NCI-H446 treated with DMSO at 0.1 percent for 48 hours (cell line): ENCODE measurements around the gene ST13.
"Not testable (repeated sequence)": the region's sequence is repeated elsewhere in the genome, so short reads cannot be mapped to it uniquely, and the experiment has no call there.

ENCODE experiments used
- DNase-seq: peaks from one replicate; lab custom pipeline; 2025; lab: John Stamatoyannopoulos, UW

ST13 gene

DNA sequence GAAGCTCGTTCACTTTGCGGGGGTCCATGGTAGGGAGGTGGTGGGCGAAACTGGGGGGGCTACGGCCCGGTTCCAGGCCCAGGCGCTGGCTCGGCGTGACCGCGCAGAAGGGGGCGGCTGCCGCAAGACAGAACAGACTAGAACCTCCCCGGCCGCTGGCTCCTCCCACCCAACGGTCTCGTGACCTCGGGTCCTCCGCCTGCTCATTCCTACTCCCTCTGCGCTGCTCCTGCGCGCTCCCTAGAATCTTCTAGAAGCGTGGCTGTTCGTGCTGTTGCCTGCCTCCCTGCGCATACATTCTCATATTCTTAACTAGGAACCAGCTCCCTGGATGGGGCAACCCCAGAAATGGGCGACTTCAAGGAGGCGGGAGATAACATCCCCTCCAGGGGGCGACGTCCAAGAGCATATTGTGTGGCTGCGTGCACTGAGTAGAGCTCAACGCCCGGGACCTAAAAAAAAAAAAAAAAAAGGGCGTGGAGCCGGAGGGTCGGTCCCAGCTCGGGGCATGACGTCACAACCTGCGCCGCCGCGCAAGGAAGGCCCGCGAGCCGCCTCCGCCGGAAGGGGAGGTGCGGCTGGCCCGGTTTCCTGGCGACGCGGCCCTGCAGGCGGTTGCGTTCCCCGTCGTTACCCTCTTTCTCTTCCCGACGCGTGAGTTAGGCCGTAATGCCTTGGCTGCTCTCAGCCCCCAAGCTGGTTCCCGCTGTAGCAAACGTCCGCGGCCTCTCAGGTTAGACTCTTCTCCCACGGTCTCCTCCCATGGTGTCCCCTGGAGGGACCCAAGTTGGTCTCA is at the start of gene ST13, which contains the start of gene XPNPEP3:
Gene ST13, minus strand, starts transcription at position 127 of the 796 bp plus-strand sequence. Its CDS starts 99 bp downstream, at position 28.
Gene XPNPEP3, plus strand, starts transcription at position 636 of the 796 bp plus-strand sequence. Its CDS starts 34 bp downstream, at position 670.
- peak; percentile 92 for DNase-seq

DNA sequence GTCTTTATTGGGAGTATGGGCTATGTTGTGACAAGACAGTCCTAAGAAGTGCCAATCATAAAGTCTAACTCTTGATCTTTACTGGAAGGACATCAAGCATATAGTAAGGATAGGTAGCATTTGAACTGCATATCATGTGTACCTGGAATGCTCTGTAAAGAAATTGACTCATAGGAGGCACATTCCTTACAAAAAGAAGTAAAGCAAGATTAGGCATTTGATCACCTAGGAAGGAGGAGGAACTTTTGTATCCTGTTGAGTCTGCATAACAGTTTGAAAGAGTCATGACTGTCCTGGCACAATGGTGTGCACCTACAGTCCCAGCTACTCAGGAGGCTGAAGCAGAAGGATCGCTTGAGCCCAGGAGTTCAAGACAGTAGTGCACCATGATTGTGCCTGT is 47.7 kb upstream of the ST13 start:
- DNase-seq, result no peak

DNA sequence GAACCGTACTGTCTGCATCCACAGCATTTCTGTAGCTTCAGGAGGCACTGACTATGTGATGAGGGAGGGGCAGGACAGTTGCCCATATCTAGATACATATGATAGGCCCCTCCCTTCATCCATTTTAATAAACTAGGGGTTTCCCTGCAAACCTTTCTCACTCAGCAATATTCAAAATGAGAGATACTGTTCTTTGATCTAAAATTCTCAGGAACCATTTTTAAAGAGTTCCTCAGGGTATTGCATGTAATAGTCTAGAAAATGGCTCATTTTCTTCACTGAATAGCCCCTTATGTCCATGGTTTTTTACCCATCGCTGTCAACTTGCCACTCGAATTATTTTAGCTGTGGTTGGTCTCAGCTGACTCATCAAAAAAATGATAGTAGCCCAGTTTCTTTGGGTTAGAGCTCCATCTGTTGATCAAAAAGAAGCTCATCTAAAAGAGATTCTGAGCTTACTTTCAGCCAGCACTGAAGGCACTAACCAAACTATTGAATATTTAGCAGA is 42.5 kb upstream of the ST13 start:
- DNase-seq, result peak; percentile 50

DNA sequence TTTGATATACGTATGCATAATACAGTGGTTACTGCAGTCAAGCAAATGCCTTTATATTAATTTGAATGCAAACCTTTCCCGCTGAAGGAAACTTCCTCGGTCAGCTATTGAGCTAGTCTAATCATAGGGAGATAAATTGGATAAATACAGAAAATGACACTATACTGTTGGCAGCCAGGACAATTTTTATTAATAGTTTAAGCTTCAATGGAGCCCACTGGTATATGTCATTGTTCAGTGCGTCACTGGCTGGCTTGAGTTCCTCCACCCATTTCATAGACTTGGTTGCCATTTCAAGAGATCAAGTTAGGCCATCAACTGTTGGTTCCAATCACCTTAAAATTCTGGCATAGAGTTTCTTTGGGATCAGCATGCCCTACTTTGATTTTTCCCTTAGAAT is 38.0 kb upstream of the ST13 start:
- no peak for DNase-seq

DNA sequence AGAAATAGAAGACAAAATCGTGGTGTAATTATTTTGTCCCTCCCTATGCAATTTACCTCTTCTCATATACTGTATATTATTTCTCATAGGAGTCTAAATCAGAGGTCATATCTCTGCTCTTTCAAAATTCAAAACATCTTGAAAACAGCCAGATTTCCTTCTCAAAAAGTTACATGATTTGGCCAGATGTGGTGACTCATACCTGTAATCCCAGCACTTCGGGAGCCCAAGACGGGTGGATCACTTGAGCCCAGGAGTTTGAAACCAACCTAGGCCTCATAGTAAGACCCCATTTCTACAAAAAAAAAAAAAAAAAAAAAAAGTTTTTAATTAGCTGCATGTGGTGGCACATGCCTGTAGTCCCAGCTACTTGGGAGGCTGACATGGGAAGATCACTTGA is 34.4 kb upstream of the ST13 start:
- no peak for DNase-seq

DNA sequence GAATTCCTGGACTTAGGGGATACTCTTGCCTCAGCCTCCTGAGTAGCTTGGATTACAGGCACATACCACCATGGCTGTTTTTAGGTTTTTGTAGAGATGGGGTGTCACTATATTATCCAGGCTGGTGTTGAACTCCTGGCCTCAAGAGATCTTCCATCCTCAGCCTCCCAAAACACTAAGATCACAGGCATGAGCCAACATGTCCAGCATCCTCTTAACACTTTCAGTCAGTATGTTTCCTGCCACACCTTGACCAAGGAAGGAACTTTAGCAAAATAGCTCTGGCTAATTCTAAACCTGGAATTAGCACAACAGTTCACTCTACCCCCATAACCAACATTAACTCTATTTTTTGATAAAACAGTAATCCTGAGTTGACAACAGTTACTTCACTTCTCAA is 32.7 kb upstream of the ST13 start:
- no peak for DNase-seq

DNA sequence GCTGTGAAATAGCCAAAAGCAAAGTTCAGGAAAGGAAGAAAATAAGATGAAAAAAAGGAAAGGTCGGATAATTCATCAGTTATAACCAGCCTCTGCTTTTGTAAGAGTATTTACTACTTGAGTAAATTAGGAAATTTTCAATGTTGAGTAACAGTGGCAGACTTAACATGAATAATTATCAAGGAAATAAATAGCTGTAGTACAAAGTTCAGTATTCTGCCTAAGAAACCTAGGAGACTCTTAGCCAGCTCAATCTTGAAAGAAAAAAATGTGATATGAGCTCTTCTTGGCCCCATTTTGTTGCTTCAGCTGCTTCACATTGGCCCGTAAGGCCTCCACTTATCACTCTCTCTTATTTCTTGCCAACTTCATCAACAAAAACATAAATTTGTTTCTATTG is 22.5 kb upstream of the ST13 start:
- no peak for DNase-seq

DNA sequence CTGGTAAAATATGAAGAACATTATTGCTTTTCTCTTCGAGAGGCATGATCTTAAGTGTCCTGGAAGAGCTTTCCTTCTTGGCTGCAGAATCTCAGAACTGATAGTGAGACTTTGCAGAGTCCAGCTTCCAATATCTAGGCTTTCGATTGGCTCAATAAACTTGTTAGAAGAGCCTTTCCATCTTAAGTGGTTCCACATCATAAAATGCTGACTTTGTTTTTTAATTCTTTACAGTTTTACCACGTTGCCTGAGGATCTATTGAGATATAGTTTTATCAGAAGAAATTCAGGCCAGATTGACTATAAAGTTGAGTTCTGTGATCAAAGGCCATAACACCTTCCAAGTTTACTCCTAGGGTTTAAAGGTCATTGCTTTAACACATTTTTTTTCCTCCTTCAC is 21.0 kb upstream of the ST13 start:
- no peak for DNase-seq

DNA sequence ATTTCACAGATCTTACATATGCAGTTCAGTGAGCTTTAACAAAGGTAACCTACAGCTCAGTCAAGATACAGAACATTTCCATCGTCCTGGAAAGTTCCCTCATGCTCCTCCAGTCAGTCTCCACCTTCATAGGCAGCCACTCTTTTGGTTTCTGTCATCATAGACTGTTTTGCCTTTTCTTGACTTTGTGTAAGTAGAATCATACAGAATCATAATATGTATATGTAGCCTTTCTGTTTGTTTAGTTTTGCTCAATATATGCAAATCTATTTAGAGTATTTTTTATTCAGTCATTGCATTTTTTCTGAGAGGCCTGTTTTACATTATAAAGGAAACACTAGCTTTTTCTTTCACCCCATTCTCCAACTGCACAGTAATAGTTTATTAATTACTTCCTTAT is 20.5 kb upstream of the ST13 start:
- no peak for DNase-seq

DNA sequence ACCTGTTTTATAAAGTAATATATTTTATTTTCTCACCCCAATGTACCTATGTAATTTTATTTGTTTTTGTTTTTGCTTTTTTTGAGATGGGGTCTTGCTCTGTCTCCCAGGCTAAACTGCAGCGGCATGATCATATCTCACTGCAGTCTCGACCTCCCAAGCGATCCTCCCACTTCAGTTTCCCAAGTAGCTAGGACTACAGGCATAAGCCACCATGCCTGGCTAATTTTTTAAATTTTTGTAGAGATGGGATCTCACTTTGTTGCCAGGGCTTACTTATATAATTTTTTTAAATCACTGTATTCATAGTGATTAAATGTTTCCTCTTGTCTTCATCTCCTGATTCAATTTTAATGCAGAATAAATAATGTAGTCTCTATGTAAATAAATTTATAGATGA is 18.7 kb upstream of the ST13 start:
- no peak for DNase-seq

DNA sequence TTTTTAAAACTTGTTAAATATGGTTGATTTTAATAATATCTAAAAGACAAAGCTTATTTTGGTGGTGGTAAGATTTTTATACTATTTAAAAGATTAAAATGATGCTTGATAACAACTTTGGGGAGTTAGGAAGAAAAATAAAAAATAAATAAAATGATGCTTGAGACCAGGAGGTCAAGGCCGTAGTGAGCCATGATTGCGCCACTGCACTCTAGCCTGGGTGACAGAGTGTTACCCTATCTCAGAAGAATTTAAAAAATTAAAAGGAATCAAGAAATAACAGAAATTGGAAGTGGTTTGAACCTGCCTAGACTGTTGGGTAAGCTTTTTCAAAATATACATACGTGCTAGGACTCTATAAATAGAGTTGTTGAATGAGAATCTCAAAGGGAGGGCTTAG is 17.6 kb upstream of the ST13 start:
- DNase-seq, result no peak

DNA sequence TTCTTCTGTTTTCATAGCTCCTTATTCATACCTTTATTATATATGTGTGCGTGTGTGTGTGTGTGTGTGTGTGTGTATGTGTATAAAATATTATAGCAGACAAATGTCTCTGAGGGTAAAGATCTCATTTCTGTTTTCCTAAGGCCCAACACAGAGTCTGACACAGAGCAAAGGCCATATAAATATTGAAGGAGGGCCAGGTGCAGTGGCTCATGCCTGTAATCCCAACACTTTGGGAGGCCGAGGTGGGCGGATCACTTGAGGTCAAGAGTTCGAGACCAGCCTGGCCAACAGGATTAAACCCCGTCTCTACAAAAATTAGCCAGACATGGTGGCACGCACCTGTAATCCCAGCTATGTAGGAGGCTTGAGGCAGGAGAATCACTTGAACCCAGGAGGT is 11.9 kb upstream of the ST13 start:
- DNase-seq, result not testable (repeated sequence)

DNA sequence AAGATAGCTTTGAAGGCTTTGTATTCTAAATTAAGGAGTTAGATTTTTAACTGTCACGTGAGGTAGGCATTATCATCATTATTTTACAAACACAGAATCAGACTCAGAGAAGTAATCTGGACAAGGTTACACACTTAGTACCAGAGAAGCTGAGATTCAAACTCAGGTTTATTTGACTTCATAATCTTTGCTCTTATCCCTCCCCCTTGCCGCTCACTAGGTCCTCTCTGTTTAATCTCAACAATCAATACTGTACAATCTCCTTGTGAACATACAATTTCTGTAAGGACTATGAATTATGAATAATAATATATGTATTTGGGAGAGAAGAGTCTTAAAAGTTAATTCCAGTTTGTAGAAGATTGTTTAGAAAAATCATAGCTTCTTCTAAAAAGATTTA is 10.7 kb upstream of the ST13 start:
- DNase-seq, result no peak

DNA sequence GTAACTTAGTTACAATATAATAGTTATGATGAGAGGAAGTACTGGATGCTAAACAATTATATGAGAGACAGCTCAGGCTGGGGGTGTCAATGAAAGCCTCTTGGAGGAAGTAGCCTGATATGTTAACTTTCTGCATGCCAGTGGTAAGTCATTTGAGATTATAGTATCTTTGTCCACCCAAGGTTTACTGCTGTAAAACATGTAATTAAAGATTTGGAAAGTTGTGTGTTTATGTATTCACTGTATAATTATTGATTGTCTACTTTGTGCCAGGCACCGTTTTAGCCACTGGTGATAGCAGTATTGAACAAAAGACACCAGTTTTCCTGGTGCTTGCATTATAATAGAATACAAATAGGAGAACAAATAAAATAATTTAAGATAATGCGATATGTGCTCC is 6.1 kb upstream of the ST13 start:
- DNase-seq, result no peak

DNA sequence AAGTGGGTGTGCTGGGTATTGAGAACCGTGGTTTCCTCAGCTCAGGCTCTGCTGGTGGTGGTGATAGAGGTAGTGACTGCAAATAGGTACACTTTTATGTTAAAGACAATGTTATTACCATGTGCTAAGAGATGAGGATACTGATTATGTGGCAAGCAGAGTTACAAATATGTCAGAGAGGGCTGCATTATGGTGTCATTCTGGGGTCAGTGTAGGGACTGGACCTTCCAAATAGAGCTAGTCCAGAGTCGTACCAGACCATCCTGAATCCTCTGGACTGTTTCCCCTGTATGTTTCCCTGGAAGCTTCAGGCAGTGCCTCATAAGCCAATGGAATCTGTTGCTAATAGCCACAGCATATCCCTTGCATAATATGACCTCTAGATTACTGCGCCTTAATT is 5.6 kb upstream of the ST13 start, which contains the start of gene DNAJB7:
Gene DNAJB7, minus strand, starts transcription at position 101 of the 400 bp plus-strand sequence. CDS start 119 bp downstream, outside the sequence.
- no peak for DNase-seq

DNA sequence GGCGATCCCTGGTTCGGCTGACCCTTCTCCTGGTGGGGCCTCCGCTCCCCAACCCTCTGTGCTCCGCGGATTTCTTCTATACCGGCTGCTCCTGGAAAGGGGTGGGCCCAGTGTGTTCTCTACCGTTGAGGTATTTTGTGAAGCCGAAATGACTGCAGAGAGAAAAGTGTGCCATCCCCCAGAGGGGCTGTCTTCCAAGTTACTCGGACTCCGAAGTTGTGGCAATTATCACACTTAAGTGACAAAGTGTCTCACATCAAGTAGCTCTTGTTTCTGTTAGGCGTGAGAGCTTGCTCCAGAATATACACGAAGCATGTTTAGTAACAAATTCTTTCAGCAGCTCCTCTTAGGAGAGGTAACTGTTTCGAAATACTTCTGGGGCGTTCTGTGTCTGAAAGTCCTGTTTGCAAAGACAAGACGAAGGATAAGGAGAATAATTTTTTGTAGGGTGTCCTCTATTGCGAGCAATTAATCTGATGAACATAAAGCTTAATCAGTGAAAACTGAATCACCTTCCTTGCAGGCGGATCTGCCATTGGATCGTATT is 943 bp upstream of the ST13 start:
- DNase-seq, result no peak

DNA sequence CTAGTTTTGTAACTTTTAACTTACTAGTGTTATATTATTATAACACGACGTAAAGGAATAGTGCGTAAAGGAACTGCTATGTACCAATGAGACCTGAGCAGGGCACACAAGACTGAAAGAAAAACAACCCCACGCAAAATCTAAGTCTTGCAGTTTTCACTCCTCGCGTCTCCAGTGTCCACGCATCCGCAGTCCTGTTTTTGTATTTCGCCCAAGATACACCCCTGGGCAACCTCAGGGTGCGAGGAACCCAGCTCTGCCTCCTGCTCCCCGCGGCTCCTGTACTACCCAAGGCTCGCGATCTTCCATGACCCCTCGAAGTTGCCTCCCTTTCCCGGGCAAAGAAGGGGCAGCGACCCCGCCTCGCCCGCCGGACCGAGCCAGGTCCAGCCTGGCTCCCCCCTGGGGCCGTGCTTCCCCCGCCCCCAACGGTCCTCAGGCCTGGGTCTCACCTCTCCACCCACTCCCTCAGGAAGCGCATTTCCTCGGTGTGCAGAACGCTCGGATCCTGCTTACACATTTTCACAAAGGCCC is 393 bp downstream of the ST13 start:
- no peak for DNase-seq

DNA sequence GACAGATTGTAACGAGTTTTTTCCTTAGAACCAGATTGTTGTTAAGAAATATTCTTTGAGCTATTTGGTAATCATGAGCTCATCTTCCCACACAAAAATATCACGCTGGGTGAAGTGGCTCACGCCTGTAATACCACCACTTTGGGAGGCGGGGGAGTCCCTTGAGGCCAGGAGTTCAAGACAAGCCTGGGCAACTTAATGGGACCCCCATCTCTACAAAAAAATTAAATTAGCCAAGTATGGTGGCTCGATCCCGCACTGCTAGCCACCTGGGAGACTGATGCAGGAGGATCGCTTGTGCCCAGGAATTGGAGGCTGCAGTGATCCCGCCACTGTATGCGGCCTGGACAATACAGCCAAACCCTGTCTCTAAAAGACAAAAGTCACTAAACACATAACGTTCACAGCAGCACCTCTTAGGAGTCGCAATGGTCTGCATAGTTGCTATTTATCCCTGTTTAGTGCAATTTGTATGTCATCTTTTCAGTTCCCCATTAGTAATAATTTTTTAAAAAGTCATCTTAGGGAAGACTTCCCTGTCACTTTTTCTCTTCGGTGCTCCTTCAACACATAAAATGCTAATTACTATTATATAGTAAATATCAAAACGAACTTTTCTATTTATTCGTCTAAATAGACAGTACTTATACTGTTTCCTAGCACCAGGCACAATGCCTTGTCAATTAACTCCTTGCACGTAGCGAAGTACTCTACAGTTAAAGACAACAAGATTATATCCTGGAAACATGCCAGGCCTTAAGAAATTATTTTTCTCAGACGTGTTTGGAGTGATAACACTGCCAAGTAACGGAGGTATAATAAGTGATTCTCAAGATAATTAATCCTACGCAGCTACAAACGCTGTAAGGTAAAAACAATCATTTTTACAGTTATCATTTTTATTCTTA is 1.1 kb downstream of the ST13 start:
- no peak for DNase-seq

DNA sequence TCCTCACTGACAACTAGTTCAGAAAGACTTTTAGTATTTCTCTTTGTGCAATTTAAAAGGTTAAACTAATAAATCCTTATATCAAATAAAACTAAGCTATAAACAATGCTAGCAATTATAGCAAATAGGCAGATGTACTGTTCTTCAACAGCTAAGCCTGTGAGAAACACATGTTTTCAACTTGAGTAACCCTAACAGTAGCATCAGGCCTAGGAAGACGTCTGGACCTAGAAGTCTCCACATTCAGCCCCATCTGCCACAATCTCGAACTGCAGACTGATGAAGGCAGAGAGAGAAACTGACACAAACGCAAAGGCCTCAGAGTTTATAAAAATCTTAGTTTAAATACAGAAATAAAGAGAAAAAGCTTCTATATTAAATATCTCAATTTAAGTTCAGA is 2.5 kb downstream of the ST13 start:
- no peak for DNase-seq

DNA sequence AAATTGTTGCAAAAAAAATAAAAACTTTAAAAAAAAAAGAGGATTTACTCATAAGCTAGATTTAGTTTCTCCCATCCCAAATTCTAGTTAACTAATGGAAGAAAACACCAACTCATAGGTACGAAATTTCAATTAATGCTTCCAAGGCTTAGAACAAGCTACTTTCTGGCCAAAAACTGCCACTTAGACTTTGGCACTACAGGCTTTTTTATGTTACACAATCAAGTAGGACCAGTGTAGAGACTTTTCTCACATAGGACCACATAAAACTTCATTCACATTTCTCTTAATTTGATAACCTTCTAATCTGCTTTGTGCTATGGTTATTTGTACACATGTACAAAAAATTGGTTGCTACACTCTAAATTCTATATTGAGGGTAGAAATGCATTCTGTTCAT is 3.1 kb downstream of the ST13 start:
- no peak for DNase-seq

DNA sequence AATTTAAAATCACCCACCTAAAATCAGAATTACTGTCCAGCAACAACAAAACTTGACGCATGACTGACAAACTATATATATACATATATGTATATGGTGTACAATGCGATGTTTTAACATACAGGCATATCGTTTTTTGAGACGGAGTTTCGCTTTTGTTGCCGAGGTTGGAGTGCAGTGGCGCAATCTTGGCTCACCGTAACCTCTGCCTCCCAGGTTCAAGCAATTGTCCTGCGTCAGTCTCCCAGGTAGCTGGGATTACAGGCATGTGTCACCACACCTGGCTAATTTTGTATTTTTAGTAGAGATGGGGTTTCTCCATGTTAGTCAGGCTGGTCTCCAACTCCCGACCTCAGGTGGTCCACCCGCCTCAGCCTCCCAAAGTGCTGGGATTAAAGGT is 10.6 kb downstream of the ST13 start:
- not testable (repeated sequence) for DNase-seq

DNA sequence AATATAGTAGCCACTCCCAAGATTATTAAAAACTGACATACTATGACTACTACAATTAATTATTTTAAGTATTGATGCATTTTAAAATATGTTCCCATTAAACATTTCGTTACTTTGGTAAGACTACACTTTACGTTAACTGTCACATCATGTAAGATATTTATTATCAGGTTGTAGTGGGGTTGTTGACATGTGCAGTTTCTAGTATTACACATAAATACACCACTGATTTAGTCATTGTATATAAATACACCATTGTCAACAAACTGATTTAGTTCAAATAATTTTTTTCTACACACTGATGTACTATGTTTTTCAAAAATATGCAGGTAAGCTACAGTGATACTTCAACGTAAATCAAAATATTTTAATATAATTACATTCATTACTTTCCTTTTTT is 11.5 kb downstream of the ST13 start:
- no peak for DNase-seq
